ENCODE results near the gene PTPN4. TPM values are rescaled to one million over a fixed set of nuclear protein-coding genes. Genes with fewer than 3 reads are reported as not detected.

PTPN4 gene
- total and polyA plus RNA-seq, 2 of the 8 experiments (the other 6 are each of a cell fraction or from before 2014, with no cell fraction given), result 28.5 to 105 TPM

- no peaks in the 10 kb centered on the region for H3K23me2 ChIP-seq (ENCODE audit: low read depth, low read length)
- no peak overlapping the region for H3K14ac ChIP-seq (ENCODE audit: insufficient read length)
- H3K36me3 ChIP-seq (ENCODE audit: control insufficient read depth in 2 of 4, insufficient read depth in 4 of 4, low read length in 3 of 4), result peaks cover 0 to 5% (median 1%) of the 10 kb centered on the region in 4 experiments; a peak in 2 of 8 replicates
- H3K18ac ChIP-seq (ENCODE audit: extremely low read depth, low read length), result no peak overlapping the region; the same call in 1 of the 2 replicates
- no peak overlapping the region for H2BK5ac ChIP-seq (ENCODE audit: low read depth, low read length)
- H4K8ac ChIP-seq (ENCODE audit: extremely low read depth, insufficient read depth, low read length), result no peak overlapping the region
- no peak for DNase-seq (ENCODE audit: low read depth in 1 of 2, low spot score in 2 of 2)
- H4K91ac ChIP-seq (replicated peaks; ENCODE audit: insufficient read length, low read length), result no peak overlapping the region
- H3K9ac ChIP-seq (replicated peaks in 1 of 4; ENCODE audit: extremely low read depth in 1 of 4, low read depth in 3 of 4, low read length in 3 of 4), result no peak overlapping the region
- H2AFZ ChIP-seq (ENCODE audit: low read length), result no peak overlapping the region
- H3K4me2 ChIP-seq (ENCODE audit: insufficient read depth in 1 of 2, low read depth in 2 of 2, low read length in 2 of 2), result no peak overlapping the region
- H3K27me3 ChIP-seq (replicated peaks in 1 of 4; ENCODE audit: control insufficient read depth in 3 of 4, extremely low read depth in 1 of 4, insufficient read depth in 3 of 4, low read length in 3 of 4), result no peaks in the 10 kb centered on the region
- H3K56ac ChIP-seq (replicated peaks; ENCODE audit: insufficient read length, low read depth, low read length), result no peak overlapping the region
- H4K5ac ChIP-seq (ENCODE audit: insufficient read length, low read depth, low read length), result no peak overlapping the region
- no peak overlapping the region for H2BK15ac ChIP-seq (ENCODE audit: low read length)
- H3K27ac ChIP-seq (ENCODE audit: low read depth, low read length), result no peak overlapping the region; the same call in 1 of the 2 replicates
- H3K23ac ChIP-seq (ENCODE audit: insufficient read length), result no peak overlapping the region
- H4K20me1 ChIP-seq (replicated peaks in 1 of 2; ENCODE audit: control insufficient read depth in 1 of 2, insufficient read depth in 2 of 2, low read length in 2 of 2), result peaks cover 9% of the 10 kb centered on the region in 2 experiments
- ChIA-PET POLR2A (ENCODE audit: partially characterized antibody) (interaction anchor here (0.6 to 1.8 kb wide), 3 partner anchors 8 to 27 kb away, joined by 3 to 5 read pairs (median 3); partner anchors contain the start of gene PTPN4), CTCF (ENCODE audit: partially characterized antibody) (interaction anchor here (0.6 to 1.1 kb wide), 2 partner anchors 84 to 709 kb away, joined by 3 read pairs; no protein-coding TSS in a partner anchor)
- no peak overlapping the region for H2BK120ac ChIP-seq (replicated peaks; ENCODE audit: low read depth, low read length)
- H2AK5ac ChIP-seq (ENCODE audit: low read depth, low read length), result no peak overlapping the region
- no peak overlapping the region for H3K4me3 ChIP-seq (ENCODE audit: extremely low read depth in 1 of 4, insufficient read depth in 2 of 4, low read depth in 3 of 4, low read length in 4 of 4)
- H2BK12ac ChIP-seq (ENCODE audit: low read depth, low read length), result no peak overlapping the region; the same call in 1 of the 2 replicates
- peaks cover 4% of the 10 kb centered on the region; the same call in 1 of the 2 replicates for H3K79me1 ChIP-seq (ENCODE audit: low read depth, low read length)
- no peak overlapping the region for H2BK20ac ChIP-seq (ENCODE audit: low read length)
- no peak overlapping the region for H3K4ac ChIP-seq (replicated peaks; ENCODE audit: insufficient read length, low read depth, low read length)
- H3K4me1 ChIP-seq (replicated peaks in 1 of 4; ENCODE audit: control insufficient read depth in 3 of 4, insufficient read depth in 4 of 4, low read length in 3 of 4), result peaks cover 0 to 16% (median 5%) of the 10 kb centered on the region in 4 experiments; a peak in 4 of 7 replicates
- no peak for TF ChIP-seq SP2 (IDR thresholded peaks at IDR 0.05; ENCODE audit: low read length)
- no peak for TF ChIP-seq SRF (IDR thresholded peaks at IDR 0.05; ENCODE audit: low read depth, low read length)
- TF ChIP-seq RNF2 (IDR thresholded peaks at IDR 0.05; ENCODE audit: borderline replicate concordance, low read depth, low read length, missing control alignments, poor library complexity, severe bottlenecking), result no peak
- no peak for TF ChIP-seq POU5F1 (IDR thresholded peaks at IDR 0.05; ENCODE audit: low read depth, low read length)
- no peak for TF ChIP-seq JUND (IDR thresholded peaks at IDR 0.05; ENCODE audit: low read length)
- no peak for TF ChIP-seq CREB1 (IDR thresholded peaks at IDR 0.05)
- TF ChIP-seq SIRT6 (IDR thresholded peaks at IDR 0.05; ENCODE audit: low read length), result no peak
- no peak for TF ChIP-seq YY1 (IDR thresholded peaks at IDR 0.05; ENCODE audit: low read depth, low read length)
- no peak for TF ChIP-seq GTF2F1 (IDR thresholded peaks at IDR 0.05; ENCODE audit: borderline replicate concordance, low read depth, low read length)
- TF ChIP-seq TAF7 (optimal IDR thresholded peaks at IDR 0.05; ENCODE audit: borderline replicate concordance, low read depth, low read length), result no peak
- no peak for FAIRE-seq
- H3K9me3 ChIP-seq (ENCODE audit: insufficient read depth in 2 of 2, low read depth in 1 of 2, low read length in 1 of 2), result peaks cover 0 to 5% of the 10 kb centered on the region in 2 experiments; a peak in 1 of 4 replicates
- 87% methylated on average over 1 of the region's 1 CpG; no CpG with 5 or more reads in 1 of the 2 experiments for whole genome bisulfite sequencing, 2 experiments (ENCODE audit: extremely low coverage in 1 of 2, insufficient coverage in 1 of 2, insufficient read length in 1 of 2, insufficient replicate concordance in 2 of 2, low coverage in 1 of 2, low lambda C conversion rate in 2 of 2, missing lambda C conversion rate in 1 of 2)
- H3K79me2 ChIP-seq (ENCODE audit: control insufficient read depth in 1 of 2, insufficient read depth in 2 of 2, low read length in 2 of 2), result peaks cover 31 to 98% of the 10 kb centered on the region in 2 experiments
Measured at GRCh38 chr2:119786295-119786694, 26.6 kb downstream of the PTPN4 start.

Data from H1 (cell line).